IPS-20b (cell line): ENCODE results near the gene CDC40.
"Not testable (repeated sequence)": the region's sequence is repeated elsewhere in the genome, so short reads cannot be mapped to it uniquely, and the experiment has no call there.

ENCODE experiments used
- H3K27ac ChIP-seq: one replicate; pipeline ENCODE4 v1.5.1; 2013; ENCODE audit warnings: low read length
- H3K27me3 ChIP-seq: 2 replicates; pipeline ENCODE4 v1.6.1; 2013; ENCODE audit warnings: mild to moderate bottlenecking, low read length, inconsistent platforms; ENCODE audit not compliant: insufficient read depth
- H3K36me3 ChIP-seq: 2 replicates; pipeline ENCODE4 v1.6.1; 2013; ENCODE audit warnings: low read depth, mild to moderate bottlenecking, inconsistent platforms, low read length, moderate library complexity; ENCODE audit not compliant: insufficient read depth
- H3K4me1 ChIP-seq: 2 replicates; pipeline ENCODE4 v1.6.1; 2013; ENCODE audit warnings: mild to moderate bottlenecking, control low read depth, inconsistent platforms, low read length, moderate library complexity; ENCODE audit not compliant: insufficient read depth
- H3K4me3 ChIP-seq: 2 replicates; pipeline ENCODE4 v1.5.1; 2013; ENCODE audit warnings: mild to moderate bottlenecking, low read length, inconsistent platforms
- H3K9ac ChIP-seq: 2 replicates; pipeline ENCODE4 v1.6.1; 2013; ENCODE audit warnings: low read depth, mild to moderate bottlenecking, inconsistent platforms, low read length, moderate library complexity
- H3K9me3 ChIP-seq: 2 replicates; pipeline ENCODE4 v1.6.1; 2013; ENCODE audit warnings: mild to moderate bottlenecking, low read depth, low read length, inconsistent platforms; ENCODE audit not compliant: insufficient read depth

CDC40 gene

GRCh38 chr6:110246900-110247546 lies 66.8 kb downstream of the CDC40 start:
- H3K36me3 ChIP-seq: no peaks in the 10 kb centered on the region
- H3K27ac ChIP-seq: no peak overlapping the region
- no peak overlapping the region for H3K9ac ChIP-seq
- H3K4me1 ChIP-seq: peaks cover 7% of the 10 kb centered on the region; the same call in 1 of the 2 replicates
- H3K27me3 ChIP-seq: no peaks in the 10 kb centered on the region
- no peak overlapping the region for H3K4me3 ChIP-seq
- H3K9me3 ChIP-seq: no peaks in the 10 kb centered on the region

- no peak overlapping the region for H3K4me3 ChIP-seq
- no peaks in the 10 kb centered on the region for H3K36me3 ChIP-seq
- H3K27me3 ChIP-seq: no peaks in the 10 kb centered on the region
- H3K4me1 ChIP-seq: peaks cover 7% of the 10 kb centered on the region; the same call in 1 of the 2 replicates
- H3K9ac ChIP-seq: no peak overlapping the region
- no peaks in the 10 kb centered on the region for H3K9me3 ChIP-seq
- no peak overlapping the region for H3K27ac ChIP-seq
These were observed 69.8 kb downstream of the CDC40 start for GRCh38 chr6:110250058-110250457.

DNA sequence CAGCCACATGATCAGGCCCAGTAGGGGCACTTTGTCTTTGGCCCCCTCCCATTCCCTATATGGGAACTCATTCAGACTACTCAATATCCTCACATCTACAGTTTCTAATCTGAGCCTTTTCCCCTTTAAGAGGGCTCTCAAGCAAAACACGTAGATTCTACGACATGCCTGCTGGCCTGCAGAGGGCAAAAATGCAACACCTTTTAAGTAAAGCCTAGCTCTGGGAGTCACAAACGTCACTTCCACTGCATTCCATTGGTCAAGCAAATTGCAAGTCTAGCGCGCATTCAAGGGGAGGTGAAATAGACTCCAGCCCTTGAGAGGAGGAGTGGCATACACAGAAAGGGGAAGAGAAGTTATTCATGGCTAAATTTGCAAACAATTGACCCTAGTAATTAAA lies 70.6 kb downstream of the CDC40 start:
- no peak overlapping the region for H3K4me3 ChIP-seq
- H3K9ac ChIP-seq: no peak overlapping the region
- H3K4me1 ChIP-seq: peaks cover 7% of the 10 kb centered on the region; the same call in 1 of the 2 replicates
- no peaks in the 10 kb centered on the region for H3K36me3 ChIP-seq
- no peak overlapping the region for H3K27ac ChIP-seq
- H3K9me3 ChIP-seq: no peaks in the 10 kb centered on the region
- H3K27me3 ChIP-seq: no peaks in the 10 kb centered on the region

DNA sequence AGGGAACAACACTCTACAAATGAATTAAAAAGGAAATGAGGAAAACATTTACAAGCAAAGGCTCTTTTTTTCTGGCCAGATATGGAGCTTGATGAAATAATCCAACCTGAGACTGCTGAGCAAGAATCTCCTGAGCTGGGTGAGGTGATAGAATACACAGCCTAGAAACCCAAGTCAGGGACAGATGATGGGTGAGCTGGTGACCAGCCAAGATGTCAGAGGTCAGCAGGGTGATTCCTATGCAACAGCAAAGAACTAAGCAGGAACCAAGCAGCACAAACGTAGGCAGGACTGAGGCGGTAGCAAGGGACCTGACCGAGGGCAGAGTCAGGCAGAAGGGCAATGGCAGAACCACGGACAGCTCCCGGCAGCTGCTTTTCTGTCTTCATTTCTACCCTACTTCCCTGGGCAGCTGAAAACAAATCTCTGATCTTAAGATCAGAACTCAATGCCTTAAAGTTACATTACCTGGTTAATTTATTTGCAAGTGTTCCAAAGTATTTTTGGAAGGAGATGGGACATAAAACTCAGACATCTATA lies 75.1 kb downstream of the CDC40 start:
- H3K9ac ChIP-seq: no peak overlapping the region
- no peaks in the 10 kb centered on the region for H3K4me1 ChIP-seq
- H3K36me3 ChIP-seq: no peaks in the 10 kb centered on the region
- H3K9me3 ChIP-seq: peaks cover 12% of the 10 kb centered on the region; the same call in 1 of the 2 replicates
- no peaks in the 10 kb centered on the region for H3K27me3 ChIP-seq
- no peak overlapping the region for H3K27ac ChIP-seq
- no peak overlapping the region for H3K4me3 ChIP-seq

- Histone ChIP-seq H3K36me3 (no peaks in the 10 kb centered on the region), H3K4me1 (no peaks in the 10 kb centered on the region), H3K27me3 (no peaks in the 10 kb centered on the region), H3K27ac (no peak overlapping the region), H3K4me3 (no peak overlapping the region), H3K9me3 (peaks cover 12% of the 10 kb centered on the region; the same call in 1 of the 2 replicates), H3K9ac (no peak overlapping the region)
These were observed 76.1 kb downstream of the CDC40 start for GRCh38 chr6:110256366-110256765.

DNA sequence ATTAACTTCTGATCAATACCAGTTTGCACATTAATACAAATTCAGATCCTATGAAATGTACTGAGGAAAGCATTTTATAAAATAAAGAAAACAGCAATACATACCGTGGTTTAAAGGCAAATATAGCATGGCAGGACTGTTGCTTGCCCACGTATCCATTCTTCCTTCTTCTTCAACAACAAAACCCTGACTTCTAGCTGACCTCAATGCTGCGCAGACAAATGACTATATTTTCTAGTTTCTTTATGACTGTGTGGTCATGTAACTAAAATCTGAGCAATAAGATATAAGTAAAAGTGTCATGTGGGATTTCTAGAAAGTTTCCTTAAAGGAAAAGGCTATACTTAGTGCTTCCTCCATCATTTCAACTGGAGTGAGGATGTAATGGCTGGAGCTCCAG lies 85.0 kb downstream of the CDC40 start:
- no peak overlapping the region for H3K9ac ChIP-seq
- H3K9me3 ChIP-seq: no peaks in the 10 kb centered on the region
- peaks cover 10% of the 10 kb centered on the region; the same call in 1 of the 2 replicates for H3K4me1 ChIP-seq
- no peak overlapping the region for H3K4me3 ChIP-seq
- H3K36me3 ChIP-seq: no peaks in the 10 kb centered on the region
- H3K27ac ChIP-seq: no peak overlapping the region
- no peaks in the 10 kb centered on the region for H3K27me3 ChIP-seq

DNA sequence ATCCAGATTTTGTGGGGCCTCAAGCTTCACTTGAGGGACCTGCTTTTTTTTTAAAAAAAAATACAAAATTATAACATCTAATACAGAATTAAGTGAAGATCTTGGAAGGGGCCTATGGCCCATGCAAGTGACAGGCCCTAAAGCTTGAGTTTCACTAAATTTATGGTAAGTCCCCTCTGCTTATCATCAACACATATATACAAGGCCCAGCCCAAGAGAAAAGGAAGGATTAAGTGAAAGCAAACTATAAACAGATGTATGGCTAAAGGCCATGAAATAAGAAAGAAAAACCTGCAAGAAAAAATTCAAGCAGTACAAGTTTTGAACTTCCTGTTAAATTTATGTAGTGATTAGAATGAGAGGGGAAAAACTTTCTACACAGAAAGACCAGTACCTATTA lies 86.8 kb downstream of the CDC40 start:
- Histone ChIP-seq H3K27ac (no peak overlapping the region), H3K27me3 (no peaks in the 10 kb centered on the region), H3K9ac (no peak overlapping the region), H3K4me3 (no peak overlapping the region), H3K4me1 (peaks cover 12% of the 10 kb centered on the region; the same call in 1 of the 2 replicates), H3K9me3 (no peaks in the 10 kb centered on the region), H3K36me3 (no peaks in the 10 kb centered on the region)

GRCh38 chr6:110269623-110270022 lies 89.4 kb downstream of the CDC40 start:
- Histone ChIP-seq H3K9ac (peak overlapping the region; percentile 76; the same call in 1 of the 2 replicates), H3K27ac (peak overlapping the region; percentile 86), H3K4me3 (peak overlapping the region; percentile 47; the same call in 1 of the 2 replicates), H3K27me3 (no peaks in the 10 kb centered on the region), H3K36me3 (no peaks in the 10 kb centered on the region), H3K4me1 (peaks cover 14% of the 10 kb centered on the region; the same call in 1 of the 2 replicates), H3K9me3 (no peaks in the 10 kb centered on the region)

- no peaks in the 10 kb centered on the region for H3K27me3 ChIP-seq
- H3K27ac ChIP-seq: peak overlapping the region; percentile 86
- H3K4me1 ChIP-seq: peaks cover 15% of the 10 kb centered on the region; the same call in 1 of the 2 replicates
- H3K36me3 ChIP-seq: no peaks in the 10 kb centered on the region
- peak overlapping the region; percentile 47; the same call in 1 of the 2 replicates for H3K4me3 ChIP-seq
- H3K9me3 ChIP-seq: no peaks in the 10 kb centered on the region
- H3K9ac ChIP-seq: peak overlapping the region; percentile 76; the same call in 1 of the 2 replicates
These were observed 89.9 kb downstream of the CDC40 start for GRCh38 chr6:110270165-110270564.

DNA sequence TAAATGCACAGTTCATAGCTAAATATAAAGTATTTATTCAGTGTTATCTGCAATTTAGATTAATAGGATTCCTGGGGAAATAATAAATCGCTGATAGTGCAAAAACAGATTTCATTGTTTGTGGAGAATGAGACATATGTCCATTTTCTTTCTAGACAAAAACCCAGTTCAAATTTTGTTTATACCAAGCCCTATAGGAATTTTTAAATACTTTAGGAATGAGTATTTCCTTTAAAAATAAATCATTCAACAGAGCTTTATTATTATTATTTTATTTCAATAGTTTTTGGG lies 91.5 kb downstream of the CDC40 start:
- Histone ChIP-seq H3K9ac (no peak overlapping the region), H3K9me3 (no peaks in the 10 kb centered on the region), H3K36me3 (no peaks in the 10 kb centered on the region), H3K27me3 (no peaks in the 10 kb centered on the region), H3K4me1 (peaks cover 17% of the 10 kb centered on the region; the same call in 1 of the 2 replicates), H3K27ac (no peak overlapping the region), H3K4me3 (no peak overlapping the region)

- H3K9ac ChIP-seq, H3K36me3 ChIP-seq, H3K27ac ChIP-seq, H3K27me3 ChIP-seq, H3K9me3 ChIP-seq, H3K4me3 ChIP-seq: not testable (repeated sequence)
- peaks cover 22% of the 10 kb centered on the region; the same call in 1 of the 2 replicates for H3K4me1 ChIP-seq
These were observed 92.6 kb downstream of the CDC40 start for GRCh38 chr6:110272781-110273180.

DNA sequence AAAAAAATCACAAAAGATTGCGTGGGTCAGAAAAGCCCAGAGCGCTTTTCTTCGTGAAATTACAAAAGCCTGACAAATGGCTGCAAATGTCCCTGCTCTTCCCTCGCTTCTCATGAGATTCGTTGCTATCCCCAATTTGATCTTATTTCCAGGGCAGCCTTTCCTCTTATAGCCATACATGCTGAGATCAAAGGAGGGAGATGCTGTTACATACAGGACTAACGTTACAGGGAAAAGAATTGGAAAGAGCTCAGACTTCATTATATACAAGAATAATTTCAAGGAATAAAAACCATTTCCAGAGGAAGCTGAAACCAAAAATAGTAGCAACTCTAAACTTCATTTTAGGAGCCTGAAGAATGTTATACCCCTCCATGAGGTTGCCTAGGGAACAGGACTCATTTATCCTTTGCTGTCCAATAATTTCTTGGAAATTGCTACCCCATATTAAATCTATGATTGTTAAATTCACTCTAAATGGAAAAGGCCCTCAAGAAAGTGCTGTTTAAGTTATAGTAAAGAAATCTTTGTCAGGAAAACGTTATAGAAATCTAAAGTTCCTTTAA lies 97.0 kb downstream of the CDC40 start:
- Histone ChIP-seq H3K4me3 (no peak overlapping the region), H3K27me3 (no peaks in the 10 kb centered on the region)

More for the DNA sequence above, 97.0 kb downstream of the CDC40 start:
- Histone ChIP-seq H3K4me1 (peaks cover 10% of the 10 kb centered on the region; the same call in 1 of the 2 replicates), H3K27ac (no peak overlapping the region), H3K9me3 (no peaks in the 10 kb centered on the region), H3K9ac (no peak overlapping the region), H3K36me3 (no peaks in the 10 kb centered on the region)
